ENCODE measurements around the gene CLTC. TPM values are rescaled to one million over a fixed set of nuclear protein-coding genes. Genes with fewer than 3 reads are reported as not detected.
A peak's percentile ranks its signal among the peaks of the same experiment; 100 is the strongest.
"Not testable (repeated sequence)": the region's sequence is repeated elsewhere in the genome, so short reads cannot be mapped to it uniquely, and the experiment has no call there.

The CLTC gene
- total RNA-seq = 100 to 1,000 TPM; 126 to 162 TPM

- no peaks in the 10 kb centered on the region for H3K27me3 Mint-ChIP-seq
- peaks cover 20% of the 10 kb centered on the region for H3K36me3 Mint-ChIP-seq
- CTCF ChIA-PET = interaction anchor here (0.8 to 1.4 kb wide), 8 partner anchors 12 to 289 kb away, joined by 3 to 6 read pairs (median 3); partner anchors contain the start of genes DHX40, PTRH2 and VMP1
- H3K9me3 Mint-ChIP-seq (ENCODE audit: low read depth) = no peaks in the 10 kb centered on the region
- ATAC-seq (peak; percentile 88), DNase-seq (peak; percentile 96)
- H3K4me3 Mint-ChIP-seq = peak within 1 kb of the TSS; percentile 92
- H3K4me1 Mint-ChIP-seq = peaks cover 51% of the 10 kb centered on the region
- H3K27ac Mint-ChIP-seq = peak within 1 kb of the TSS; percentile 97
Observed at GRCh38 chr17:59619298-59620063, at the start of gene CLTC. Gene CLTC (plus strand): TSS chr17:59619895. CDS start chr17:59620132, 237 bp downstream.

GRCh38 chr17:59572301-59572924 is 47.3 kb upstream of the CLTC start:
- CTCF ChIA-PET = no interaction called here
- no peak overlapping the region for H3K4me3 Mint-ChIP-seq
- no peak for DNase-seq

GRCh38 chr17:59584168-59584567 is 35.5 kb upstream of the CLTC start:
- H3K4me3 Mint-ChIP-seq; CTCF ChIA-PET; H3K9me3 Mint-ChIP-seq (ENCODE audit: low read depth); ATAC-seq; H3K4me1 Mint-ChIP-seq; H3K27ac Mint-ChIP-seq; DNase-seq; H3K36me3 Mint-ChIP-seq; H3K27me3 Mint-ChIP-seq: not testable (repeated sequence)

More at GRCh38 chr17:59572301-59572924, 47.3 kb upstream of the CLTC start:
- peak; percentile 45 for ATAC-seq
- H3K9me3 Mint-ChIP-seq (ENCODE audit: low read depth) = no peaks in the 10 kb centered on the region
- peak overlapping the region; percentile 62 for H3K27ac Mint-ChIP-seq
- H3K27me3 Mint-ChIP-seq = no peaks in the 10 kb centered on the region
- H3K36me3 Mint-ChIP-seq = peaks cover 16% of the 10 kb centered on the region
- peaks cover 11% of the 10 kb centered on the region for H3K4me1 Mint-ChIP-seq

GRCh38 chr17:59600169-59600568 is 19.5 kb upstream of the CLTC start:
- no peaks in the 10 kb centered on the region for H3K9me3 Mint-ChIP-seq (ENCODE audit: low read depth)
- no peak overlapping the region for H3K27ac Mint-ChIP-seq
- peaks cover 17% of the 10 kb centered on the region for H3K4me1 Mint-ChIP-seq
- DNase-seq = no peak
- no peaks in the 10 kb centered on the region for H3K27me3 Mint-ChIP-seq
- CTCF ChIA-PET = no interaction called here
- no peak for ATAC-seq
- H3K4me3 Mint-ChIP-seq = no peak overlapping the region
- H3K36me3 Mint-ChIP-seq = peaks cover 28% of the 10 kb centered on the region

- DNase-seq (peak; percentile 50), ATAC-seq (peak; percentile 96)
- Mint-ChIP-seq H3K36me3 (peaks cover 34% of the 10 kb centered on the region), H3K9me3 (ENCODE audit: low read depth) (no peaks in the 10 kb centered on the region), H3K4me1 (peaks cover 17% of the 10 kb centered on the region), H3K27ac (no peak overlapping the region), H3K4me3 (no peak overlapping the region), H3K27me3 (no peaks in the 10 kb centered on the region)
- CTCF ChIA-PET = interaction anchor here (0.6 kb wide), 1 partner anchor 18 kb away, joined by 3 read pairs; no protein-coding TSS in a partner anchor
Observed at GRCh38 chr17:59601130-59601529, 18.6 kb upstream of the CLTC start.

GRCh38 chr17:59607061-59607460 is 12.6 kb upstream of the CLTC start:
- no peaks in the 10 kb centered on the region for H3K9me3 Mint-ChIP-seq (ENCODE audit: low read depth)
- DNase-seq = no peak
- no peak overlapping the region for H3K27ac Mint-ChIP-seq
- peaks cover 39% of the 10 kb centered on the region for H3K36me3 Mint-ChIP-seq
- CTCF ChIA-PET = interaction anchor here (0.7 to 1.1 kb wide), 2 partner anchors 12 to 32 kb away, joined by 3 to 6 read pairs; no protein-coding TSS in a partner anchor
- no peak for ATAC-seq
- H3K4me1 Mint-ChIP-seq = peaks cover 7% of the 10 kb centered on the region
- no peaks in the 10 kb centered on the region for H3K27me3 Mint-ChIP-seq
- no peak overlapping the region for H3K4me3 Mint-ChIP-seq

GRCh38 chr17:59607817-59608403 is 11.8 kb upstream of the CLTC start:
- DNase-seq (peak; percentile 43), ATAC-seq (no peak)
- no peak overlapping the region for H3K4me3 Mint-ChIP-seq
- H3K27ac Mint-ChIP-seq = no peak overlapping the region
- H3K9me3 Mint-ChIP-seq (ENCODE audit: low read depth) = no peaks in the 10 kb centered on the region
- peaks cover 32% of the 10 kb centered on the region for H3K36me3 Mint-ChIP-seq
- CTCF ChIA-PET = interaction anchor here (0.6 to 1.1 kb wide), 2 partner anchors 11 to 252 kb away, joined by 3 to 6 read pairs; no protein-coding TSS in a partner anchor
- peaks cover 5% of the 10 kb centered on the region for H3K4me1 Mint-ChIP-seq
- H3K27me3 Mint-ChIP-seq = no peaks in the 10 kb centered on the region

GRCh38 chr17:59611503-59611902 is 8.2 kb upstream of the CLTC start:
- H3K9me3 Mint-ChIP-seq (ENCODE audit: low read depth) = no peaks in the 10 kb centered on the region
- H3K27me3 Mint-ChIP-seq = no peaks in the 10 kb centered on the region
- CTCF ChIA-PET = no interaction called here
- DNase-seq (no peak), ATAC-seq (no peak)
- no peak overlapping the region for H3K27ac Mint-ChIP-seq
- peaks cover 9% of the 10 kb centered on the region for H3K4me1 Mint-ChIP-seq
- no peak overlapping the region for H3K4me3 Mint-ChIP-seq
- peaks cover 20% of the 10 kb centered on the region for H3K36me3 Mint-ChIP-seq

GRCh38 chr17:59616253-59616920 is 3.3 kb upstream of the CLTC start:
- H3K27ac Mint-ChIP-seq = peak overlapping the region; percentile 40
- ATAC-seq (no peak), DNase-seq (no peak)
- no peaks in the 10 kb centered on the region for H3K9me3 Mint-ChIP-seq (ENCODE audit: low read depth)
- no peaks in the 10 kb centered on the region for H3K27me3 Mint-ChIP-seq
- peaks cover 29% of the 10 kb centered on the region for H3K4me1 Mint-ChIP-seq
- H3K4me3 Mint-ChIP-seq = no peak overlapping the region
- CTCF ChIA-PET = no interaction called here
- peaks cover 11% of the 10 kb centered on the region for H3K36me3 Mint-ChIP-seq

- ATAC-seq (no peak), DNase-seq (no peak)
- peaks cover 38% of the 10 kb centered on the region for H3K4me1 Mint-ChIP-seq
- peaks cover 13% of the 10 kb centered on the region for H3K36me3 Mint-ChIP-seq
- no peaks in the 10 kb centered on the region for H3K9me3 Mint-ChIP-seq (ENCODE audit: low read depth)
- peak overlapping the region; percentile 97 for H3K27ac Mint-ChIP-seq
- CTCF ChIA-PET = no interaction called here
- H3K4me3 Mint-ChIP-seq = peak overlapping the region; percentile 19
- no peaks in the 10 kb centered on the region for H3K27me3 Mint-ChIP-seq
Observed at GRCh38 chr17:59617156-59617732, 2.5 kb upstream of the CLTC start.

- CTCF ChIA-PET = interaction anchor here (0.8 to 1.4 kb wide), 8 partner anchors 12 to 289 kb away, joined by 3 to 6 read pairs (median 3); partner anchors contain the start of genes DHX40, PTRH2 and VMP1
- Mint-ChIP-seq H3K9me3 (ENCODE audit: low read depth) (no peaks in the 10 kb centered on the region), H3K36me3 (peaks cover 17% of the 10 kb centered on the region), H3K27ac (peak overlapping the region; percentile 97), H3K4me3 (peak overlapping the region; percentile 92), H3K27me3 (no peaks in the 10 kb centered on the region), H3K4me1 (peaks cover 49% of the 10 kb centered on the region)
- DNase-seq = no peak
- ATAC-seq = no peak
Observed at GRCh38 chr17:59619035-59619297, 729 bp upstream of the CLTC start.

- no peaks in the 10 kb centered on the region for H3K27me3 Mint-ChIP-seq
- H3K4me3 Mint-ChIP-seq = peak overlapping the region; percentile 92
- H3K9me3 Mint-ChIP-seq (ENCODE audit: low read depth) = no peaks in the 10 kb centered on the region
- H3K4me1 Mint-ChIP-seq = peaks cover 51% of the 10 kb centered on the region
- ATAC-seq (no peak), DNase-seq (no peak)
- peaks cover 20% of the 10 kb centered on the region for H3K36me3 Mint-ChIP-seq
- CTCF ChIA-PET = interaction anchor here (1.3 kb wide), 1 partner anchor 19 kb away, joined by 3 read pairs; no protein-coding TSS in a partner anchor
- H3K27ac Mint-ChIP-seq = peak overlapping the region; percentile 97
Observed at GRCh38 chr17:59620064-59620359, 317 bp downstream of the CLTC start.

All from activated CD8-positive, alpha-beta memory T cell treated with anti-CD3 and anti-CD28 coated beads, Interleukin-2, amount 10 ng/mL, durations not matched to agents 7 days and 5 days (primary cell).